Posterior cingulate gyrus (tissue), 11 donors: Measurements from ENCODE around the gene PCDHB11.
"Not testable (repeated sequence)": the region's sequence is repeated elsewhere in the genome, so short reads cannot be mapped to it uniquely, and the experiment has no call there.

Source experiments
- DNase-seq, 10 donors: peaks; one replicate each; pipeline versions ENCODE4 v3.0.0 to v3.0.0-alpha.2; 2020 to 2021; ENCODE audit warnings: mixed read lengths in 3 of 10
- intact Hi-C: fragments of 100-400 bp; cut with DNase I; formaldehyde crosslinking; loops from one replicate; pipeline ENCODE4 v1.15.1; 2023

PCDHB11 gene

GRCh38 chr5:141199359-141200235, at the start of gene PCDHB11:
Gene PCDHB11, plus strand, starts transcription at chr5:141199627. Its CDS starts 148 bp downstream, at chr5:141199775.
- no peak for DNase-seq
- intact Hi-C loops: no loop called here

- intact Hi-C loops: no loop called here
- peak in 1 of 10 donors; percentile 67 for DNase-seq
Observed at GRCh38 chr5:141149812-141150211, 49.6 kb upstream of the PCDHB11 start, which contains the start of gene PCDHB6. Gene PCDHB6, plus strand, starts transcription at chr5:141150057. Its CDS starts 201 bp downstream, at chr5:141150258.

GRCh38 chr5:141150224-141150992, 49.0 kb upstream of the PCDHB11 start:
- intact Hi-C loops: no loop called here
- DNase-seq: no peak

GRCh38 chr5:141150993-141151325, 48.5 kb upstream of the PCDHB11 start:
- intact Hi-C loops: no loop called here
- no peak for DNase-seq

- peak in 1 of 10 donors; percentile 56 for DNase-seq
- intact Hi-C loops: not testable (repeated sequence)
Observed at GRCh38 chr5:141151632-141152031, 47.8 kb upstream of the PCDHB11 start.

- intact Hi-C loops: not testable (repeated sequence)
- DNase-seq: peak in 1 of 10 donors; percentile 48
Observed at GRCh38 chr5:141152096-141152495, 47.3 kb upstream of the PCDHB11 start.

- intact Hi-C loops: no loop called here
- DNase-seq: peak in 1 of 10 donors; percentile 43
Observed at GRCh38 chr5:141155540-141156374, 43.7 kb upstream of the PCDHB11 start.

- DNase-seq: peak in 2 of 10 donors; percentile 62 to 69
- intact Hi-C loops: not testable (repeated sequence)
Observed at GRCh38 chr5:141157356-141157755, 42.1 kb upstream of the PCDHB11 start.

- peak in 1 of 10 donors; percentile 46 for DNase-seq
- intact Hi-C loops: not testable (repeated sequence)
Observed at GRCh38 chr5:141157901-141158300, 41.5 kb upstream of the PCDHB11 start.

- peak in 3 of 10 donors; percentile 17 to 54 (median 53) for DNase-seq
- intact Hi-C loops: no loop called here
Observed at GRCh38 chr5:141172381-141173204, 26.8 kb upstream of the PCDHB11 start, which contains the start of gene PCDHB7. Gene PCDHB7, plus strand, starts transcription at chr5:141172644. Its CDS starts 192 bp downstream, at chr5:141172836.

GRCh38 chr5:141174291-141175104, 24.9 kb upstream of the PCDHB11 start:
- DNase-seq: peak in 1 of 10 donors; percentile 82
- intact Hi-C loops: not testable (repeated sequence)

GRCh38 chr5:141175933-141176332, 23.5 kb upstream of the PCDHB11 start:
- intact Hi-C loops: no loop called here
- no peak for DNase-seq

- DNase-seq: peak in 1 of 10 donors; percentile 41
- intact Hi-C loops: not testable (repeated sequence)
Observed at GRCh38 chr5:141177577-141178191, 21.7 kb upstream of the PCDHB11 start, which contains the start of gene PCDHB8. Gene PCDHB8, plus strand, starts transcription at chr5:141177790. Its CDS starts 245 bp downstream, at chr5:141178035.

- intact Hi-C loops: not testable (repeated sequence)
- peak in 1 of 10 donors; percentile 79 for DNase-seq
Observed at GRCh38 chr5:141179371-141179770, 20.1 kb upstream of the PCDHB11 start.

- peak in 1 of 10 donors; percentile 55 for DNase-seq
- intact Hi-C loops: loop anchor here (10.0 kb wide), 1 partner anchor 385 kb away; no protein-coding TSS in a partner anchor
Observed at GRCh38 chr5:141179876-141180275, 19.6 kb upstream of the PCDHB11 start.

- intact Hi-C loops: loop anchor here (10.0 kb wide), 1 partner anchor 384 kb away; no protein-coding TSS in a partner anchor
- DNase-seq: no peak
Observed at GRCh38 chr5:141180313-141180712, 19.1 kb upstream of the PCDHB11 start.

- intact Hi-C loops: loop anchor here (10.0 kb wide), 1 partner anchor 383 kb away; no protein-coding TSS in a partner anchor
- peak in 5 of 10 donors; percentile 27 to 90 (median 55) for DNase-seq
Observed at GRCh38 chr5:141182248-141182647, 17.2 kb upstream of the PCDHB11 start, which contains the start of gene PCDHB16. Gene PCDHB16, plus strand, starts transcription at chr5:141182387. Its CDS starts 173 bp downstream, at chr5:141182560.
